NCI-H524 treated with DMSO at 0.1 percent for 48 hours (cell line): ENCODE data around the gene MIA3.
"Not testable (repeated sequence)": the region's sequence is repeated elsewhere in the genome, so short reads cannot be mapped to it uniquely, and the experiment has no call there.

ENCODE experiments used
- DNase-seq: peaks from one replicate; lab custom pipeline; 2025; lab: John Stamatoyannopoulos, UW

The MIA3 gene

GRCh38 chr1:222663431-222663934, 45.6 kb downstream of the MIA3 start:
- no peak for DNase-seq

- DNase-seq: no peak
Observed at GRCh38 chr1:222665964-222666363, 48.1 kb downstream of the MIA3 start.

GRCh38 chr1:222668184-222668583, 50.3 kb downstream of the MIA3 start:
- not testable (repeated sequence) for DNase-seq

GRCh38 chr1:222669107-222669506, 51.2 kb downstream of the MIA3 start:
- DNase-seq: not testable (repeated sequence)

- no peak for DNase-seq
Observed at GRCh38 chr1:222670110-222670509, 52.2 kb downstream of the MIA3 start.

- DNase-seq: no peak
Observed at GRCh38 chr1:222680080-222680479, 62.2 kb downstream of the MIA3 start.

GRCh38 chr1:222691016-222691415, 73.1 kb downstream of the MIA3 start:
- no peak for DNase-seq

- DNase-seq: no peak
Observed at GRCh38 chr1:222694927-222695326, 77.0 kb downstream of the MIA3 start.

GRCh38 chr1:222696741-222697140, 78.8 kb downstream of the MIA3 start:
- DNase-seq: no peak

GRCh38 chr1:222697203-222697602, 79.3 kb downstream of the MIA3 start:
- no peak for DNase-seq

GRCh38 chr1:222697826-222698225, 79.9 kb downstream of the MIA3 start:
- no peak for DNase-seq

GRCh38 chr1:222702210-222702609, 84.3 kb downstream of the MIA3 start:
- no peak for DNase-seq

GRCh38 chr1:222704260-222704659, 86.4 kb downstream of the MIA3 start:
- no peak for DNase-seq

- DNase-seq: no peak
Observed at GRCh38 chr1:222706815-222707214, 88.9 kb downstream of the MIA3 start.

GRCh38 chr1:222709700-222710153, 91.8 kb downstream of the MIA3 start:
- DNase-seq: no peak

GRCh38 chr1:222711319-222712252, 93.7 kb downstream of the MIA3 start:
- peak; percentile 7 for DNase-seq

GRCh38 chr1:222712253-222713090, 94.6 kb downstream of the MIA3 start, which contains the start of the genes AIDA and BROX:
Gene AIDA, minus strand, starts transcription at chr1:222712491. Its CDS starts 174 bp downstream, at chr1:222712317.
Gene BROX, plus strand, starts transcription at chr1:222712564. Its CDS starts 3,136 bp downstream, at chr1:222715700.
- peak; percentile 17 for DNase-seq

- DNase-seq: peak; percentile 65
Observed at GRCh38 chr1:222713091-222713961, 95.4 kb downstream of the MIA3 start.

GRCh38 chr1:222716393-222716792, 98.5 kb downstream of the MIA3 start:
- no peak for DNase-seq
